ENCODE data around the gene SSUH2.
"Not testable (repeated sequence)": the region's sequence is repeated elsewhere in the genome, so short reads cannot be mapped to it uniquely, and the experiment has no call there.

Gene SSUH2

DNA sequence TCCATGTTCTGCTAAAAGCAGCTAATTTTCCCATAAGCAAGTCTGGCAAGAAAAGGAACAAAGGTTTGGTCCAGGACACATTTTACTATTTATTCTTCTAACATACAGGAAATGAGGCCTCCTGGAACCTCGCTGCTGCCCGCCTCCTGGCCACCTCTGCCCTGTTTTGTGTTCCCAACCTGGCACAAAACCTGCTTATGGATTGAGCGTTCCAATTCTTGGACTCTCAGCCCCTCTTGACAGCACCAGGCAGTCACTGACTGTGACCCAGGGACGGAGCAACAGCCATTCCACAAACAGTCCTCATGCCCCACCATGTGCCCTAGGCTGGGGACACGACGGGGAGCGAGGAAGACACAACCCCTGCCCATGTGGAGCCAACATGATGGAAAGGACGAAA is 11.6 kb upstream of the SSUH2 start:
- H3K4me1 ChIP-seq (ENCODE audit: control insufficient read depth, insufficient read depth, low read length): no peaks in the 10 kb centered on the region
- no peak overlapping the region for H3K4me3 ChIP-seq (ENCODE audit: low read depth, low read length)
- no peaks in the 10 kb centered on the region for H3K36me3 ChIP-seq (ENCODE audit: control insufficient read depth, insufficient read depth, low read length)
- H3K9me3 ChIP-seq (ENCODE audit: control insufficient read depth, insufficient read depth, low read length): peaks cover 3% of the 10 kb centered on the region
- H3K27me3 ChIP-seq (ENCODE audit: control insufficient read depth, insufficient read depth, low read length): peaks cover 2% of the 10 kb centered on the region
- no peak overlapping the region for H3K9ac ChIP-seq (ENCODE audit: low read depth, low read length)

DNA sequence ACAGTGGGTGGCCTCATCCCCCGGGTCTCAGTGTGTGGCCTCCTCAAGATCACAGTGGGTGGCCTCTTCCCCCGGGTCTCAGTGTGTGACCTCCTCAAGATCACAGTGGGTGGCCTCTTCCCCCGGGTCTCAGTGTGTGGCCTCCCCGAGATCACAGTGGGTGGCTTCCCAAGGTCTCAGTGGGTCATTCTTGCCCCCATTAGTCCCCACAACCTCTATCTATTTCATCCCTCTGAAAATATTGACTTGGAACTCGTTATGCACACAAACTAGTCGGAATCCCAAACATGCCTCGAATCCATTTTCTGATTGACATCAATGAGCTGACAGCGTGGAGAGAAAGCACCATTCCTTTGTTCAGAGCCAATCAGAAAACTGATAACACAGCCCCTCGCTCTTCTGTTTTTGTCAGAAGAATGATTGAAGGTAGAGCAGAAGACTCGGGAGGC is 10.8 kb upstream of the SSUH2 start:
- H3K4me1 ChIP-seq (ENCODE audit: control insufficient read depth, insufficient read depth, low read length): no peaks in the 10 kb centered on the region
- H3K27me3 ChIP-seq (ENCODE audit: control insufficient read depth, insufficient read depth, low read length): peaks cover 2% of the 10 kb centered on the region
- no peak overlapping the region for H3K4me3 ChIP-seq (ENCODE audit: low read depth, low read length)
- peaks cover 3% of the 10 kb centered on the region for H3K9me3 ChIP-seq (ENCODE audit: control insufficient read depth, insufficient read depth, low read length)
- no peaks in the 10 kb centered on the region for H3K36me3 ChIP-seq (ENCODE audit: control insufficient read depth, insufficient read depth, low read length)
- H3K9ac ChIP-seq (ENCODE audit: low read depth, low read length): no peak overlapping the region

DNA sequence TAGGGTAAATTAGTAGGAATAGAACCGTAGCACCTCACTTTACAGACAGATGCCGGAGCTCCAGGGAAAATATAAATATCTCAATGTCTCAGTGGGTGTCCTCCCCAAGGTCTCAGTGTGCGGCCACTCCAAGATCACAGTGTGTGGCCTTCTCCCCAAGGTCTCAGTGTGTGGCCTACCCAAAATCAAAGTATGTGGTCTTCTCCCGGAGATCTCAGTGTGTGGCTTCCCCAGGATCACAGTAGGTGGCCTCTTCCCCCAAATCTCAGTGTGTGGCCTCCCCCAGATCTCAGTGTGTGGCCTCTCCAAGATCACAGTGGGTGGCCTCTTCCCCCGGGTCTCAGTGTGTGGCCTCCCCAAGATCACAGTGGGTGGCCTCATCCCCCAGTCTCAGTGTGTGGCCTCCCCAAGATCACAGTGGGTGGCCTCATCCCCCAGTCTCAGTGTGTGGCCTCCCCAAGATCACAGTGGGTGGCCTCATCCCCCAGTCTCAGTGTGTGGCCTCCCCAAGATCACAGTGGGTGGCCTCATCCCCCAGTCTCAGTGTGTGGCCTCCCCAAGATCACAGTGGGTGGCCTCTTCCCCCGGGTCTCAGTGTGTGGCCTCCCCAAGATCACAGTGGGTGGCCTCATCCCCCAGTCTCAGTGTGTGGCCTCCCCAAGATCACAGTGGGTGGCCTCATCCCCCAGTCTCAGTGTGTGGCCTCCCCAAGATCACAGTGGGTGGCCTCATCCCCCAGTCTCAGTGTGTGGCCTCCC is 10.2 kb upstream of the SSUH2 start:
- H3K4me1 ChIP-seq (ENCODE audit: control insufficient read depth, insufficient read depth, low read length); H3K27me3 ChIP-seq (ENCODE audit: control insufficient read depth, insufficient read depth, low read length); H3K36me3 ChIP-seq (ENCODE audit: control insufficient read depth, insufficient read depth, low read length); H3K4me3 ChIP-seq (ENCODE audit: low read depth, low read length); H3K9me3 ChIP-seq (ENCODE audit: control insufficient read depth, insufficient read depth, low read length); H3K9ac ChIP-seq (ENCODE audit: low read depth, low read length): not testable (repeated sequence)

DNA sequence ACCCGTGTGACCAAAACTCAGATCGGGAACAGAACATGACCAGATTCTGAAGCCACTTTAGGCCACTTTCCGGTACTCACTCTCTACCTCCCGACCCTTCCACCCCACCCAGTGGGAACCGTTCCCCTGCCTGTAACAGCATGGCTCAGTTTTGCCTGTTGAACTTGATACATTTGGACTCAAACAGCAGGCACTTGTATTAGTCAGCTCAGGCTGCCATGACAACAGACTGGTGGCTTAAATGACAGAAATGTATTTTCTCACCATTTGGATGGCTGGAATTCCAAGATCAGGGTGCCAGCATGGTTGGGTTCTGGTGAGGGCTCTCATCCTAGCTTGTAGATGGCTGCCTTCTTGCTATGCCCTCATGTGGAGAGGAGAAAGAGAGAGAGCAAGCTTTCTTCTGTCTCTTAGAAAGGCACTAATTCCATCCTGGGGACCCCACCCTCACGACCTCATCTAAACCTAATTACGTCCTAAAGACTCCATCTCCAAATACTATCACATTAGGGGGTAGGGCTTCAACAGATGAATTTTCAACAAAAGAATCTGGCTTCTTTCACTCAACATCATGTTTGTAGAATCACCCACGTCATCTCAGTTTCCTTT is 9.3 kb upstream of the SSUH2 start:
- no peaks in the 10 kb centered on the region for H3K4me1 ChIP-seq (ENCODE audit: control insufficient read depth, insufficient read depth, low read length)
- no peak overlapping the region for H3K4me3 ChIP-seq (ENCODE audit: low read depth, low read length)
- peaks cover 3% of the 10 kb centered on the region for H3K9me3 ChIP-seq (ENCODE audit: control insufficient read depth, insufficient read depth, low read length)
- H3K27me3 ChIP-seq (ENCODE audit: control insufficient read depth, insufficient read depth, low read length): no peaks in the 10 kb centered on the region
- no peaks in the 10 kb centered on the region for H3K36me3 ChIP-seq (ENCODE audit: control insufficient read depth, insufficient read depth, low read length)
- no peak overlapping the region for H3K9ac ChIP-seq (ENCODE audit: low read depth, low read length)

DNA sequence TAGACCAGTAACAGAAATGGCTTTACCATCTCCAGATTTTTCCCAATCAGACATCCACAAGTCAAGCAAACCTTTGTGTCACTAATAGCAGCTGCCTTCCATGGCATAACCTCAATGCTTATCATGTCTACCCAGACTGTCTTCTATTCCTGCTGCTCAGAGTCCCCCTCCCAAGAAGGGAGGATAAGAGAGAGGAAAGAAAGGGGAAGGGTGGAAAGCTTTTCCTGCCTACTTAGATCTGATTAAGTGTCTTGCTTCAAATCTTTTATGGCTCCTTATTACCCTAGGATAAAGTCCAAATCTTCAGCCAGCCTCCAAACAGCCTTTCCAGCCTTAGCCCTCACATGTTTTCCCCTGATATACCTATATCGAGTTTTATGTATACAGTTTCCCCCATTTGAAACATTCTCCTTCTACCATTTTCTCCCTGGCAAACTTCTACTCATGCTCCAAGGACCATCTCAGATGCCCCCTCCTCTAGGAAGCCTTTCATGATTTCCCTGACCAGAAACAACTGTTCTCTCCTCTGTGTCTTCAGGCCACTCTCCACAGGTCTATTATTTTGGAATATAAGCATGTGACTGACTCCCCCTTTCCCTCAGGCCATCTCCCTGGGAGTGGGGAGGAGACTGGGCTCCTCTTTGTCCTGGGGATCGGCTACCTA is 7.9 kb upstream of the SSUH2 start:
- Histone ChIP-seq H3K27me3 (ENCODE audit: control insufficient read depth, insufficient read depth, low read length) (no peaks in the 10 kb centered on the region), H3K4me1 (ENCODE audit: control insufficient read depth, insufficient read depth, low read length) (no peaks in the 10 kb centered on the region), H3K9me3 (ENCODE audit: control insufficient read depth, insufficient read depth, low read length) (peaks cover 3% of the 10 kb centered on the region), H3K4me3 (ENCODE audit: low read depth, low read length) (no peak overlapping the region), H3K36me3 (ENCODE audit: control insufficient read depth, insufficient read depth, low read length) (no peaks in the 10 kb centered on the region), H3K9ac (ENCODE audit: low read depth, low read length) (no peak overlapping the region)

DNA sequence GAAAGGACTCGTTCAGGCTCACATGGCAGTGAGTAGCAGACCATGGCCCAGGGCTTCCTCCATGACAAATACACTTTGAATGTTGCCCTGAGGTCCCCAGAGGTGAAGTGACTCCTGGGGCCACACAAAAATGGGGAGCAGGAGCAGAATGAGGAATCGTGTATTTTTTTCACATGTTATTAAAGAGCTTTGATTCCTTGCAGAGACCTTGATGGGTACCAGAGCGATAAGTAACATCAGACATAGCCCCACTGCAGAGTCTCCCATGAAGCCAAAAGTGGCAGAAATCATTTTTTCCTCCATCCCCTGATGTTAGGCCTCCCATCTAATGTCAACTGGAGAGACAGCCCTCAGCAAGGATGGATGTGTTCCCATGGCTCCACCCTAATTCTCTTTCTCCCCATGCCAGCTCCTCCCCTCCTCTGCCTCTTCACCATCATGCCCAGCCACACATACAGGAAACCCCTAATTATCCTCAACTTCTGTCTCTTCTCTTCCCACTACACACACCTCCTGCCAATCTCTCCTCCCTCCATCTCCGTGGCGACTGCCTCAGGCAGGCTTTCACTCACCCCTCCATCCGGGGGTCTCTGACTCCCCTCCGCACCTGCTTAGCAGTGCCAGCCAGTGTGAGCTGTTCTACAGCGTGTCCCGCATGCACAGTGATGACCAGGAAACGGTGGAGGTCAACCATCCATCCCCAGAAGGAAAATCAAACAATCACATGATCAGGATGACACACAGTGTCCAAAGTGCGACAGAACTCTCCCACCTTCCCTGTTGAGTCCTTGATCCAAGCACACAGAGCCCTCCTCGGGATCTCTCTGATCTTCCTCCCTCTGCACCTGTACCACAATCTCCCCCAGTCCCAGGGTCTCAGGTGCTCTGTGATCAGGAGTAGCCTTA is 7.1 kb upstream of the SSUH2 start:
- H3K4me1 ChIP-seq (ENCODE audit: control insufficient read depth, insufficient read depth, low read length): no peaks in the 10 kb centered on the region
- H3K9me3 ChIP-seq (ENCODE audit: control insufficient read depth, insufficient read depth, low read length): peaks cover 3% of the 10 kb centered on the region
- no peaks in the 10 kb centered on the region for H3K36me3 ChIP-seq (ENCODE audit: control insufficient read depth, insufficient read depth, low read length)
- H3K9ac ChIP-seq (ENCODE audit: low read depth, low read length): no peak overlapping the region
- no peaks in the 10 kb centered on the region for H3K27me3 ChIP-seq (ENCODE audit: control insufficient read depth, insufficient read depth, low read length)
- no peak overlapping the region for H3K4me3 ChIP-seq (ENCODE audit: low read depth, low read length)

DNA sequence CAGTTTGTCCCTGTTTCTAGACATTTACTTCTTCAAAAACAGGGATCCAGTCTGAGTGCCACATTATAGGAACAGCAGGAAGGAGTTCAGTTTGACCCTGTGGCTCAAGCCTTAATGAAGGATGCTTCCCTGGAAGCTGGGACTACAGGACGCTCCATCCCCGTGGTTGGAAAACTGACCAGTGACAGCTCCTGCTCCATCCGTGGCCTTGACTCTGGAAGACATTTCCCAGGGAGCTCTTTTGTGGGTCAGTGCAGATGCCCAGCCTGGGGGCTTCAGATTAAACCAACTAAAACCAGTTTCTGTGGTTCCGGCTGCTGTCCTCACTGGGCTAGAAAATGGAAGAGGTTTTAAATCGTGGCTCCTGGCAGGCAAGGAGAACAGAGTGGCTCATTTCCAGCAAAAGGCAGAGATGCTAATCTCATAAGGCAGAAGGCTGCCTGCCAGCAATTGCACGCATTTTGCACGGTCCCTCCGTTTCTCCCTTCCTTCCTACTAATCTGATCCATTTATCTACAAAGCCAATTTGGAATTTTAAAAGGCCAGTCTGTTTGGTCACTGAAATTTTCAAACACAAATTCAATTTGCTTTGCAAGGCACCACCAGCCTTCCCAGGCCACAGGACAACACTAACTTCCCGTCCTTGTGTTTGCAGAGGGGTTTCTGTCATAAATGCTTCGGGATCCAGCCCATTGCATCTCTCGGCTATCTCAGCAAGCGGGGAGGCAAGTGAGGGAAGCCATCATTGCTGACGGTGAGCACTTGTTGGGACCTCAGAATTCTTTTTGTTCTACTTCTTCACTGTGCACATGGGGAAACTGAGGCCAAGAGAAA is 6.2 kb upstream of the SSUH2 start:
- Histone ChIP-seq H3K4me3 (ENCODE audit: low read depth, low read length) (no peak overlapping the region), H3K9ac (ENCODE audit: low read depth, low read length) (no peak overlapping the region), H3K27me3 (ENCODE audit: control insufficient read depth, insufficient read depth, low read length) (no peaks in the 10 kb centered on the region), H3K36me3 (ENCODE audit: control insufficient read depth, insufficient read depth, low read length) (no peaks in the 10 kb centered on the region), H3K4me1 (ENCODE audit: control insufficient read depth, insufficient read depth, low read length) (no peaks in the 10 kb centered on the region), H3K9me3 (ENCODE audit: control insufficient read depth, insufficient read depth, low read length) (peaks cover 3% of the 10 kb centered on the region)

DNA sequence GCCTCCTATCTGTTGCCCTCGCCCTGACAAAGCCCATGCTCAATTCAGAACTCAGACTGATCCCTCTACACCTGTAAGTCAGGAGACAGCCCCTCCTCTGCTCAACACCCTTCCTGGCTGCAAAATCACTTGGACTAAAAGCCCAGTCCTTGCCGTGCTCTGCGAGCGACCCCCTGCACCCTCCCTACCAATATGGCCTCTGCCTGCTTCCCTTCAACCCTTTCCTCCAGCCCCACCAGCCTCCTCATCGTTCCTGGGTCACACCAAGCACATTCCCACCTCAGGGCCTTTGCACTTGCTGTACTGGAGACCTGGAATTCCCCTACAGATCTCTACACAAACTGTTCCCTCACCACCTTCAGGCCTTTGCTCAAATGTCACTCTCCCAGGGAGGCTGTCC is 5.2 kb upstream of the SSUH2 start:
- H3K36me3 ChIP-seq (ENCODE audit: control insufficient read depth, insufficient read depth, low read length): no peaks in the 10 kb centered on the region
- H3K4me1 ChIP-seq (ENCODE audit: control insufficient read depth, insufficient read depth, low read length): no peaks in the 10 kb centered on the region
- H3K27me3 ChIP-seq (ENCODE audit: control insufficient read depth, insufficient read depth, low read length): no peaks in the 10 kb centered on the region
- no peak overlapping the region for H3K9ac ChIP-seq (ENCODE audit: low read depth, low read length)
- H3K4me3 ChIP-seq (ENCODE audit: low read depth, low read length): no peak overlapping the region
- H3K9me3 ChIP-seq (ENCODE audit: control insufficient read depth, insufficient read depth, low read length): peaks cover 3% of the 10 kb centered on the region

DNA sequence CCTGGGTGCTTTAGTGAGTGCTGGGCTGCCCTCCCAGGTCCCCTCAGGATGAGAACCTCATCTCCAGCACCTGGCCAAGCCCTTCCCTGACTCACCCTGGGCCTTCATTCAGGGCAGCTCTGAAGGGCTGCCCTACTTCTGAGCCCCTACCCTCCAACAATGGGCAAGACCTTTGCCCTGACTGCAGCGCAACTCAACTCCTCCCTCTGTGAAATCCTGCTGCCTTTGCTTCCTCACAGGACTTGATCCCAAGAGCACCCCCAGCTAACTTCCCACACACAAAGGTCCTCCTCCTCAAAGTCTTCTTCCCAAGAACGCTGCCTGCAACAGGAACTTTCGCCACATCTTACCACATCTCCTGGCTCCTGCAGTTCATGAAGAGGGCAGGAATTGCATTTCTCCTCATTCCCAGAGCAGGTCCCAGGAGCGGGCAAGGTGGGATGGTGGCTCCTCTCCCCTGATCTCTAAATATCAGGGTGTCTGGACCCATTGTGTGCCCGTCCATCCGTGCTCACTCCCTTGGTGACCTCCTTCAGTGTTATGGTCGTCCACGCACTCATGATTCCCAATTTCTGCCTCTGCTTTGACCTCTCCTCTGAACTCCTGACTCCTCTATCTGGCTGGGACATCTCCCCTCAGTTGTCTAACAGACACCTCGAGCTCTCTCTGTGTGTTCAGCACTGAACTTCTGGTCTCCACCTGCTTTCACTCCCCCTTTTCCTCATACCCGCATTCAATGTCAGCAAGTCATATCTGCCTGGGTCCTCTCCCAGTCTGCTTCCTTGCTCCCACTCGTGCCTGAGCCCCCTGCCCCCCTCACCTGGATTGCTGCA is 4.5 kb upstream of the SSUH2 start:
- no peaks in the 10 kb centered on the region for H3K4me1 ChIP-seq (ENCODE audit: control insufficient read depth, insufficient read depth, low read length)
- H3K9me3 ChIP-seq (ENCODE audit: control insufficient read depth, insufficient read depth, low read length): no peaks in the 10 kb centered on the region
- H3K36me3 ChIP-seq (ENCODE audit: control insufficient read depth, insufficient read depth, low read length): no peaks in the 10 kb centered on the region
- no peaks in the 10 kb centered on the region for H3K27me3 ChIP-seq (ENCODE audit: control insufficient read depth, insufficient read depth, low read length)
- no peak overlapping the region for H3K9ac ChIP-seq (ENCODE audit: low read depth, low read length)
- no peak overlapping the region for H3K4me3 ChIP-seq (ENCODE audit: low read depth, low read length)

DNA sequence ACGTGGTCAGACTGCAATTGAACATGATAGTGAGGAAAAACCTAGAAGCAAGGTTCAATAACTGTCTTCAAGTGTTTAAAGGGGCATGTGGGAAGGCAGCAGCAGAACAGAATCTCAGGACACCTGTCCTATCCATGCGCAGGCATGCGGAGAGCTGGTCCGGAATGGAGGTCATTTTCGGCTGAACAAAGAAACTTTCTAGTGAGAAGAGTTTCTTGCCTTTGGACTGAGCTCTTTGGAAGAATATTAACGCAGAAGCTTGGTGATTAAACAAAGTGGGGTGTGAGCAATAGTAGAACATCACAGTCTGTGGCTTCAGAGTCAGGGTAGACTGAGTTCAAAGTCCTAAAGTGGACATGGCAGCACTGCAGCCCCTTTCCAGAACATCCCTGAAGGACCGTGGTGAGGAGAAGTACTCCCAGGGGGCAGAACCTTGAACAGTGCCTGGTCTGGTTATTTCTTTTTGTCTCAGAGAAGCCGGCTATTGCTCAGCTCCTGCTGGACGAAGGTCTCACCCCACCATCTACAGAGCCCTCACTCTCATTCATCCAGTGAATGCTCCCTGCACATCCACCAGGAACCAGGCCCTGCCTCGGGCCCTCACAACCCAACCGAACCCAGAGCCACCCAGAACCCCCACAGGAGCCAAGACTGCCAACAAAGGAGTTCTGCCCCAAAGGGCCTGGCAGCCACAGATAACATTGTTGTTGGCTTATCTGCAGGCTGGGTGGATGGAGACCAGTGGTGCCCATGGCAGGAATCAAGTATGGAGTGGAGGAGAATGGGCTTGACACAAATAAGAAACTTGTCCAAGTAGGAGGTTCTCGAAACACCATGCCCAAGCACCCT is 2.8 kb upstream of the SSUH2 start:
- H3K9me3 ChIP-seq (ENCODE audit: control insufficient read depth, insufficient read depth, low read length): no peaks in the 10 kb centered on the region
- no peaks in the 10 kb centered on the region for H3K27me3 ChIP-seq (ENCODE audit: control insufficient read depth, insufficient read depth, low read length)
- H3K9ac ChIP-seq (ENCODE audit: low read depth, low read length): no peak overlapping the region
- H3K4me1 ChIP-seq (ENCODE audit: control insufficient read depth, insufficient read depth, low read length): no peaks in the 10 kb centered on the region
- H3K4me3 ChIP-seq (ENCODE audit: low read depth, low read length): no peak overlapping the region
- H3K36me3 ChIP-seq (ENCODE audit: control insufficient read depth, insufficient read depth, low read length): no peaks in the 10 kb centered on the region
